CD4-positive, alpha-beta memory T cell (primary cell): ENCODE results near the gene PSME2. TPM values are rescaled to one million over a fixed set of nuclear protein-coding genes. Genes with fewer than 3 reads are reported as not detected.

Source experiments
- CTCF ChIA-PET: fragments of 350-600 bp; sonication (Branson Sonifier 250); formaldehyde crosslinking; loops from one replicate; lab custom pipeline; 2021; ENCODE audit warnings: inconsistent platforms; ENCODE audit not compliant: partially characterized antibody; lab: Charles Lee
- POLR2A ChIA-PET: fragments of 350-600 bp; sonication (Branson Sonifier 250); formaldehyde crosslinking; loops from one replicate; lab custom pipeline; 2021; ENCODE audit not compliant: partially characterized antibody; lab: Charles Lee
- DNase-seq, 5 donors: peaks; one replicate each; pipeline versions ENCODE4 v3.0.0 to v3.0.0-alpha.2; 2020 to 2022; ENCODE audit warnings: mixed read lengths in 1 of 5
- H3K27ac ChIP-seq: one replicate; pipeline ENCODE4 v1.7.0; 2013; ENCODE audit warnings: low read depth, low read length
- H3K27me3 ChIP-seq: 2 replicates; pipeline ENCODE4 v1.7.0; 2013; ENCODE audit warnings: mild to moderate bottlenecking, low read length, moderate library complexity; ENCODE audit not compliant: insufficient read depth
- H3K36me3 ChIP-seq: 2 replicates; pipeline ENCODE4 v1.7.0; 2013; ENCODE audit warnings: mild to moderate bottlenecking, low read length, moderate library complexity; ENCODE audit not compliant: insufficient read depth
- H3K4me1 ChIP-seq: 2 replicates; pipeline ENCODE4 v1.7.0; 2013; ENCODE audit warnings: mild to moderate bottlenecking, low read length, moderate library complexity; ENCODE audit not compliant: insufficient read depth
- H3K4me3 ChIP-seq, 2 donors: one replicate each; pipeline ENCODE4 v1.7.0; 2013; ENCODE audit warnings: low read length in 2 of 2, mild to moderate bottlenecking in 1 of 2
- H3K9me3 ChIP-seq, 2 donors: one replicate each; pipeline ENCODE4 v1.7.0; 2013; ENCODE audit warnings: low read length in 2 of 2, control low read depth in 1 of 2; ENCODE audit not compliant: control insufficient read depth in 1 of 2
- H3K27ac Mint-ChIP-seq, 7 donors: one replicate each; pipeline ENCODE4 v1.8.0; 2020 to 2021; ENCODE audit warnings: mixed read lengths in 7 of 7, mild to moderate bottlenecking in 6 of 7, inconsistent platforms in 3 of 7, moderate library complexity in 3 of 7
- H3K27me3 Mint-ChIP-seq, 2 donors: one replicate each; pipeline ENCODE4 v1.8.0; 2020 to 2021; ENCODE audit warnings: mixed read lengths in 2 of 2
- H3K36me3 Mint-ChIP-seq, 2 donors: one replicate each; pipeline ENCODE4 v1.8.0; 2020 to 2021; ENCODE audit warnings: mixed read lengths in 2 of 2, inconsistent platforms in 1 of 2, mild to moderate bottlenecking in 1 of 2
- H3K4me1 Mint-ChIP-seq, 4 donors: one replicate each; pipeline ENCODE4 v1.8.0; 2020 to 2021; ENCODE audit warnings: mixed read lengths in 4 of 4, mild to moderate bottlenecking in 1 of 4
- H3K4me3 Mint-ChIP-seq, 8 donors: one replicate each; pipeline ENCODE4 v1.8.0; 2020 to 2021; ENCODE audit warnings: mixed read lengths in 8 of 8, mild to moderate bottlenecking in 7 of 8, moderate library complexity in 6 of 8, inconsistent platforms in 3 of 8
- H3K9me3 Mint-ChIP-seq, 8 donors: one replicate each; pipeline ENCODE4 v1.8.0; 2020 to 2021; ENCODE audit warnings: mixed read lengths in 8 of 8, mild to moderate bottlenecking in 5 of 8, inconsistent platforms in 3 of 8, moderate library complexity in 1 of 8
- intact Hi-C: fragments of 100-400 bp; cut with micrococcal nuclease; formaldehyde crosslinking; loops from one replicate; pipeline ENCODE4 v1.15.1; 2023
- polyA plus RNA-seq, 2 donors: library from polyadenylated mRNA; unstranded; fragments of 300-500 nt; fragmentation: Illumina TruSeq; gene quantifications; one replicate each; pipeline ENCODE4 v1.2.3, GENCODE V29; 2021
- total RNA-seq, 2 experiments: library from RNA; stranded (reverse); gene quantifications; one replicate each; pipeline ENCODE4 v1.2.3, GENCODE V29; 2021

PSME2 gene
- total and polyA plus RNA-seq, 4 experiments from 2014 or later: 143 to 815 (median 331) TPM

DNA sequence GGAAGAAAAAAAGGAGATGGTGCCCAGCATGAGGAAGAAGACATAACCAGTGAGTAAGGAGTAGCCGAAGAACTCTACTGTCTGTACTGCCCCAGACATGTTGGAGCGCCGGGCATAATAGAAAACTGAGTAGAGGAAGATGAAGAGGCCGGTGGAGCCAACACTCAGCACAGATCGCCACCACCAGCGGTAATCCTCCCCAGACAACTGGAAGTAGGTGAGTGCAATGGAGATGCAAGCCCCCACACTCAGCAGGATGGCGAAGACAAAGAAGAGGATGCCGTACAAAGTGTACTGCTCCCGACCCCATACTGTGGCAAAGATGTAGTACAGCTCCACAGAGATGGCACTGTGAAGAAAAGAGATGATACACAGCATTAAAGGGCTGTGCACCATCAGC, 43.0 kb upstream of the PSME2 start:
- no peak for DNase-seq
- Histone ChIP-seq H3K27me3 (no peaks in the 10 kb centered on the region), H3K27ac (peak overlapping the region; percentile 80), H3K9me3 (no peaks in the 10 kb centered on the region), H3K4me1 (peaks cover 30% of the 10 kb centered on the region), H3K4me3 (no peak overlapping the region), H3K36me3 (peaks cover 38% of the 10 kb centered on the region)
- H3K27me3 Mint-ChIP-seq: no peaks in the 10 kb centered on the region
- H3K4me3 Mint-ChIP-seq: peak overlapping the region in 1 of 8 donors; percentile 96
- H3K36me3 Mint-ChIP-seq: peaks cover 14 to 47% of the 10 kb centered on the region in 2 donors
- intact Hi-C loops: loop anchor here (2.0 kb wide), 1 partner anchor 53 kb away; the partner anchor contains the start of gene TINF2
- peaks cover 26 to 63% (median 43%) of the 10 kb centered on the region in 4 donors for H3K4me1 Mint-ChIP-seq
- CTCF ChIA-PET: interaction anchor here (0.6 to 3.9 kb wide), 9 partner anchors 24 to 119 kb away, joined by 3 to 15 read pairs (median 4); partner anchors contain the start of genes CHMP4A, CIDEB, IRF9 and MDP1
- peak overlapping the region; percentile 93 to 96 (median 96) for H3K27ac Mint-ChIP-seq
- no peaks in the 10 kb centered on the region for H3K9me3 Mint-ChIP-seq
- POLR2A ChIA-PET: interaction anchor here (0.9 to 5.6 kb wide), 21 partner anchors 10 to 150 kb away, joined by 3 to 75 read pairs (median 6); partner anchors contain the start of genes CHMP4A, DCAF11, GMPR2 and IRF9

DNA sequence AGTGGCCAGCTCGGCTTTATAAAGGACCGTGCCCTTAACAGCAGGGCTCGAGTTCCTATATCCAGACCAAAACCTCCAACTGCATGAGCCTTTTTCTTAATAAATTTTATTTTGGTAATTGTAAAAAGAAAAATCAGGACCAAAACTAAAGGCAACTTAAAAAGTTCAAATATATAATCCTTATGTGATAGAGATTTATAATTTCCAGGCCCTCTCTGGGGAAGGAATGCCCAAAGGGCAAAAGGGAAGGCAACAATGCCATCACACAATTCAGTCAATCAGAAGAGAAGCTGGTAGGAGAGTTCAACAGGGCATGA, 42.6 kb upstream of the PSME2 start:
- no peaks in the 10 kb centered on the region for H3K9me3 Mint-ChIP-seq
- H3K4me1 Mint-ChIP-seq: peaks cover 22 to 59% (median 38%) of the 10 kb centered on the region in 4 donors
- H3K36me3 Mint-ChIP-seq: peaks cover 14 to 47% of the 10 kb centered on the region in 2 donors
- POLR2A ChIA-PET: interaction anchor here (0.8 to 5.6 kb wide), 26 partner anchors 10 to 241 kb away, joined by 3 to 75 read pairs (median 5); partner anchors contain the start of genes CBLN3, CHMP4A, DCAF11 and EMC9
- H3K27me3 Mint-ChIP-seq: no peaks in the 10 kb centered on the region
- H3K9me3 ChIP-seq: no peaks in the 10 kb centered on the region
- intact Hi-C loops: loop anchor here (2.0 kb wide), 1 partner anchor 54 kb away; the partner anchor contains the start of gene TINF2
- H3K27me3 ChIP-seq: no peaks in the 10 kb centered on the region
- peaks cover 26% of the 10 kb centered on the region for H3K4me1 ChIP-seq
- peaks cover 42% of the 10 kb centered on the region for H3K36me3 ChIP-seq
- peak overlapping the region; percentile 93 to 96 (median 96) for H3K27ac Mint-ChIP-seq
- no peak overlapping the region for H3K4me3 ChIP-seq
- peak overlapping the region; percentile 80 for H3K27ac ChIP-seq
- peak overlapping the region in 7 of 8 donors; percentile 91 to 96 (median 93) for H3K4me3 Mint-ChIP-seq
- CTCF ChIA-PET: interaction anchor here (0.6 to 3.9 kb wide), 10 partner anchors 25 to 119 kb away, joined by 3 to 15 read pairs (median 4); partner anchors contain the start of genes CHMP4A, CIDEB, IRF9 and MDP1
- DNase-seq: no peak

DNA sequence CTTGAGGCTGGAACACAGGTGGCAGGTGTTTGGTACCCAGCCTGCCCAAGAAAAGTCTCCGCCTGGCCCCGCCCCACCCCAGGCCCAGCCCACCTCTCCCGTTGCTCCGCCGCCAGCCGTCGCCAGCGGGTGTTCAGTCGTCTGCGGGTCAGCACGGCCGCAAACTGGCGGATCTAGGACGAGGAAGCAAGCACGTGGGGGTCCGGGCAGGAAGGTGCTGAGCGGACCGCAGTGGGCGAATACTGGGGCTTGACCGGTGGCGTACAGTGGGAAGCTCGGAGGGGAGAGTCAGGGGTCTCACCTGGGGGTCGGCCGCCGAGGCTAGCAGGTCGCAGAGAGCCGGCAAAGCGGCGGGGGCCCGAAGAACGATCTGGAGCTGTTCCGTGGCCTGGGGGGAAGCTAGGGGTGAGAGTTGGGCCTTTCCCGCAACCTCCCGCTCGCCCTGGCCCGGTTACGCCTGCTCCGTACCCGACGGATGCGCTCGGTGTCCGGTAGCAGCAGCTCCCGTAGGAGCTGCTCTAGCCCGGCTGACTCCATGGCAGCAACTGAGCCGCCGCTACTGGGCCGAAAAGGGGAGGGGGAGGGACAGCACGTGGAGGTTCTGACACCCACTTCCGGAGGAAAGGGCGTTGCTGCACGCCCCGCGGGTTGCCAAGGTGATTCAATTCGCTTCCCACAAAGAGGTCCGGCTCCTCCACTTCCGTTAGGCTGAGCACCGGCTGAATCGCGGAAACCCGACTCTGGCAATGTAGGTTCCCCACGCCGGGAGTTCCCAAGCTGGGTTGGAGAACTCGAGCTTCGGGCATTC, 42.0 kb upstream of the PSME2 start, which contains the start of gene IPO4:
Gene IPO4 (minus strand): TSS at position 566 of the 808 bp plus-strand sequence. CDS start 29 bp downstream, at position 537.
- H3K27ac ChIP-seq: peak within 1 kb of the TSS; percentile 80
- peaks cover 43% of the 10 kb centered on the region for H3K36me3 ChIP-seq
- peak within 1 kb of the TSS; percentile 90 to 96 (median 93) for H3K4me3 Mint-ChIP-seq
- peaks cover 14 to 50% of the 10 kb centered on the region in 2 donors for H3K36me3 Mint-ChIP-seq
- no peaks in the 10 kb centered on the region for H3K27me3 Mint-ChIP-seq
- H3K9me3 ChIP-seq: no peaks in the 10 kb centered on the region
- intact Hi-C loops: loop anchor here (1.0 to 2.0 kb wide), 7 partner anchors 17 to 74 kb away; partner anchors contain the start of genes CHMP4A, DCAF11, GMPR2 and IRF9
- peaks cover 23% of the 10 kb centered on the region for H3K4me1 ChIP-seq
- ChIA-PET POLR2A (interaction anchor here (0.8 to 5.6 kb wide), 28 partner anchors 10 to 241 kb away, joined by 3 to 75 read pairs (median 5); partner anchors contain the start of genes CBLN3, CHMP4A, DCAF11 and EMC9), CTCF (interaction anchor here (0.6 to 3.9 kb wide), 9 partner anchors 25 to 82 kb away, joined by 3 to 15 read pairs (median 4); partner anchors contain the start of genes CHMP4A, IRF9, MDP1 and RNF31)
- DNase-seq: peak; percentile 92 to 98 (median 95)
- peaks cover 20 to 56% (median 36%) of the 10 kb centered on the region in 4 donors for H3K4me1 Mint-ChIP-seq
- no peaks in the 10 kb centered on the region for H3K9me3 Mint-ChIP-seq
- H3K27me3 ChIP-seq: no peaks in the 10 kb centered on the region
- peak within 1 kb of the TSS; percentile 93 to 96 (median 96) for H3K27ac Mint-ChIP-seq
- peak within 1 kb of the TSS; percentile 31 to 90 for H3K4me3 ChIP-seq

DNA sequence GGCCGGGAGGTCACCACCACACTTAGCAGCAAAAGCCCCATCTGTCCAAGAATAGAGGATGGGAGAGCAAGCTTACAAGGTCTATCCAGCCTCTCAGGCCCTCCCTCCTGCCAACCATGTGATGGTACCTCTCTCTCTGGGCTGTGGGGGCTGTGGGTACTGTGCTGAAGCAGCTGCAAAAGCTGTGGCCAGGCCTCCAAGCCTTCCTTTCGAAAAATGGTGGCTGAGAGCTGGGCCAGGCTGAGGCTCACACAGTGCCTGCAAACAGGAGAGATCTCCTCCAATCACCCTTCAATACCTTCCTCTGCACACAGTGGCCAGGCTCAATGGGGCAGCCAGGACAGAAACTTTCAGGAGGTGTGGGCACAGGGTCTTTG, 41.1 kb upstream of the PSME2 start:
- Histone ChIP-seq H3K27ac (peak overlapping the region; percentile 80), H3K4me1 (peaks cover 23% of the 10 kb centered on the region), H3K36me3 (peaks cover 41% of the 10 kb centered on the region), H3K9me3 (no peaks in the 10 kb centered on the region), H3K27me3 (no peaks in the 10 kb centered on the region), H3K4me3 (peak overlapping the region in 1 of 2 donors; percentile 90)
- ChIA-PET CTCF (interaction anchor here (0.8 to 3.9 kb wide), 3 partner anchors 26 to 29 kb away, joined by 3 to 15 read pairs (median 11); partner anchors contain the start of genes CHMP4A, IRF9 and MDP1), POLR2A (interaction anchor here (1.0 to 5.6 kb wide), 11 partner anchors 8 to 73 kb away, joined by 3 to 75 read pairs (median 22); partner anchors contain the start of genes CHMP4A, DCAF11, IRF9 and MDP1)
- peak overlapping the region; percentile 90 to 96 (median 93) for H3K4me3 Mint-ChIP-seq
- H3K4me1 Mint-ChIP-seq: peaks cover 17 to 50% (median 31%) of the 10 kb centered on the region in 4 donors
- no peaks in the 10 kb centered on the region for H3K9me3 Mint-ChIP-seq
- H3K27ac Mint-ChIP-seq: peak overlapping the region; percentile 93 to 96 (median 96)
- intact Hi-C loops: no loop called here
- H3K36me3 Mint-ChIP-seq: peaks cover 12 to 54% of the 10 kb centered on the region in 2 donors
- no peaks in the 10 kb centered on the region for H3K27me3 Mint-ChIP-seq
- DNase-seq: no peak

DNA sequence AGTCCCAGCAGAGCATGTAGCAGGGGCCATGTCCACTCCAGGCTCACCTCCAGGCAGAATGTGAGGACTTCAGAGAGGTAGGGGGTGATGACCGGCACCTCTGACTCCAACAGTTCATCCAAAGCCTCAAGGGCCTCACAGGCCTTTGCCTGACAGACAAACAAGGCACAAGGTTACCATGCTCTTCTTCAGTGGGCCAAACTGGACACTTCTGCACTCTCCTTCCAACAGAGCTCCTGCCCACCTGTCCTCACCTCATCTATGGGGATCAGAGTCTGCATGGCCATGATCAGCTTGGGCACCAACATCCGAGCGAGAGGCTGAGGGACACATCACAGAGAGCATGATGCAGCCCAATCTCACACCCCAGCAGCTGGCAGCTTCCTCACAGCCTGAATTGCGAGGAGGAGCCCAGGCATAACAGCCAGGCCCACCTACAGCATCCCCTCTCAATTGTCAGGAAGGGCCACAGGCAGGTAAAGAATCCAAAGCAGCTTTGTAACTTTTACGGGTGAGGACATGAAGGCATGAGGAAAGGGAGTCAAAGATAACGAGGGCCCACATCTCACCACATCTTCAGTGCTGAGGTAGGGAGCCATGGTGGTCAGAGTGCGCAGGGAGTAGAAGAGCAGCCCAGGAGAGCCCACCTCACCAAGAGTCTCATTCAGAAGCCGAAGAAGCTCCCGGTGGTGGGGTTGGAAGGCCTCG, 40.6 kb upstream of the PSME2 start:
- H3K4me3 ChIP-seq: no peak overlapping the region

DNA sequence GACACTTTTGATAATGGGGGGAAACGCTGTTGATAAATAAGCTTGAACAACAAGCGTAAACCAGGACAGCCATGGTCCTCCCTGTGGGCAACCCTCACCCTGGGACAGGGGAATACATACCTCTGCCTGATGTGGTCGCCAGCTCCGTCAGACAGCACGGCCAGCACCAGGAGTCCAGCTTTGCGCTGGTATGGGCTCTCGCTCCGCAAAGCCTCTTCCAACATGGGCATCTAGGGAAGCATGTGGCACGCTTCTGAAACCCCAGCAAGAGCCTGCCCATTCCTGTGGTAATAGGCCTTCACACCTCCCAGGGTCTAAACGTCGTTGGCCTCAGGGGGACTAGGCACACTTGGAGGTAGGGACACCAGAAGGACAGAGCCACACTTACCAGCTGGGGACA, 39.3 kb upstream of the PSME2 start:
- H3K9me3 Mint-ChIP-seq: no peaks in the 10 kb centered on the region
- peaks cover 11 to 56% of the 10 kb centered on the region in 2 donors for H3K36me3 Mint-ChIP-seq
- H3K27ac ChIP-seq: no peak overlapping the region
- peak overlapping the region in 3 of 7 donors; percentile 42 to 64 (median 60) for H3K27ac Mint-ChIP-seq
- H3K4me3 Mint-ChIP-seq: no peak overlapping the region
- intact Hi-C loops: no loop called here
- ChIA-PET POLR2A (interaction anchor here (0.8 to 5.6 kb wide), 7 partner anchors 10 to 71 kb away, joined by 3 to 75 read pairs (median 5); partner anchors contain the start of genes CHMP4A, DCAF11, IRF9 and NRL), CTCF (interaction anchor here (1.0 to 1.8 kb wide), 6 partner anchors 21 to 148 kb away, joined by 3 to 4 read pairs (median 4); partner anchors contain the start of genes DCAF11, IRF9 and NRL)
- H3K4me1 Mint-ChIP-seq: peaks cover 17 to 42% (median 26%) of the 10 kb centered on the region in 4 donors
- H3K36me3 ChIP-seq: peaks cover 39% of the 10 kb centered on the region
- peaks cover 23% of the 10 kb centered on the region for H3K4me1 ChIP-seq
- no peaks in the 10 kb centered on the region for H3K27me3 Mint-ChIP-seq
- no peak for DNase-seq
- H3K9me3 ChIP-seq: no peaks in the 10 kb centered on the region
- no peaks in the 10 kb centered on the region for H3K27me3 ChIP-seq
- H3K4me3 ChIP-seq: no peak overlapping the region

More for the DNA sequence above, 40.6 kb upstream of the PSME2 start:
- intact Hi-C loops: no loop called here
- peaks cover 8 to 52% of the 10 kb centered on the region in 2 donors for H3K36me3 Mint-ChIP-seq
- H3K9me3 Mint-ChIP-seq: no peaks in the 10 kb centered on the region
- Histone ChIP-seq H3K27me3 (no peaks in the 10 kb centered on the region), H3K36me3 (peaks cover 36% of the 10 kb centered on the region), H3K27ac (no peak overlapping the region), H3K9me3 (no peaks in the 10 kb centered on the region), H3K4me1 (peaks cover 23% of the 10 kb centered on the region)
- H3K4me3 Mint-ChIP-seq: peak overlapping the region; percentile 36 to 96 (median 70)
- no peak for DNase-seq
- H3K27ac Mint-ChIP-seq: peak overlapping the region in 6 of 7 donors; percentile 53 to 96 (median 80)
- ChIA-PET POLR2A (interaction anchor here (1.0 to 5.6 kb wide), 9 partner anchors 9 to 73 kb away, joined by 3 to 75 read pairs (median 22); partner anchors contain the start of genes CHMP4A, DCAF11, IRF9 and MDP1), CTCF (interaction anchor here (0.8 to 3.9 kb wide), 3 partner anchors 25 to 29 kb away, joined by 3 to 15 read pairs (median 11); partner anchors contain the start of genes CHMP4A, IRF9 and MDP1)
- peaks cover 15 to 44% (median 27%) of the 10 kb centered on the region in 4 donors for H3K4me1 Mint-ChIP-seq
- H3K27me3 Mint-ChIP-seq: no peaks in the 10 kb centered on the region
